GM12892 (cell line): ENCODE data around the gene CRIP3.

Experiments used
- POLR2A ChIP-seq: IDR thresholded peaks from 2 replicates; pipeline ENCODE4 v1.6.1; 2011; ENCODE audit warnings: low read depth, low read length, control low read depth
- POLR2AphosphoS5 ChIP-seq: IDR thresholded peaks from 2 replicates; pipeline ENCODE4 v1.6.1; 2011; ENCODE audit warnings: low read depth, low read length, control low read depth
- TAF1 ChIP-seq: IDR thresholded peaks from 2 replicates; pipeline ENCODE4 v1.6.1; 2011; ENCODE audit warnings: low read depth, mild to moderate bottlenecking, control low read depth, low read length, borderline replicate concordance

GRCh38 chr6:43262000-43262779, 46.4 kb downstream of the CRIP3 start:
- TF ChIP-seq POLR2A (no peak), POLR2AphosphoS5 (no peak), TAF1 (no peak)
